Measurements from ENCODE around the gene TTL.

Gene TTL

GRCh38 chr2:112584891-112585250 lies 102.9 kb downstream of the TTL start:
- no peak for DNase-seq

GRCh38 chr2:112585400-112585799 lies 103.4 kb downstream of the TTL start:
- DNase-seq, result no peak

GRCh38 chr2:112585873-112586464 lies 104.0 kb downstream of the TTL start:
- no peak for DNase-seq

GRCh38 chr2:112588611-112589045 lies 106.7 kb downstream of the TTL start:
- no peak for DNase-seq
